GM04503 (cell line): ENCODE results near the gene TIMP3.

Experiments used
- DNase-seq: peaks from one replicate; pipeline ENCODE4 v3.0.0-alpha.2; 2012; ENCODE audit warnings: low read depth

Gene TIMP3

GRCh38 chr22:32882774-32883530, 81.4 kb downstream of the TIMP3 start:
- DNase-seq: no peak

- no peak for DNase-seq
These were observed 85.9 kb downstream of the TIMP3 start for GRCh38 chr22:32887324-32887980.

- DNase-seq: no peak
These were observed 87.5 kb downstream of the TIMP3 start for GRCh38 chr22:32888976-32889375.

- DNase-seq: no peak
These were observed 95.4 kb downstream of the TIMP3 start for GRCh38 chr22:32896891-32897290.

- peak; percentile 36 for DNase-seq
These were observed 95.9 kb downstream of the TIMP3 start for GRCh38 chr22:32897400-32897799.

GRCh38 chr22:32900886-32901635, 99.6 kb downstream of the TIMP3 start:
- no peak for DNase-seq

- DNase-seq: no peak
These were observed 100.4 kb downstream of the TIMP3 start for GRCh38 chr22:32901925-32902324.

- no peak for DNase-seq
These were observed 102.0 kb downstream of the TIMP3 start for GRCh38 chr22:32903507-32903906.

GRCh38 chr22:32904044-32904443, 102.5 kb downstream of the TIMP3 start:
- DNase-seq: no peak

- no peak for DNase-seq
These were observed 103.9 kb downstream of the TIMP3 start for GRCh38 chr22:32905400-32905799.

- no peak for DNase-seq
These were observed 108.3 kb downstream of the TIMP3 start for GRCh38 chr22:32909581-32910428.

- no peak for DNase-seq
These were observed 108.9 kb downstream of the TIMP3 start for GRCh38 chr22:32910429-32910772.

- no peak for DNase-seq
These were observed 110.0 kb downstream of the TIMP3 start for GRCh38 chr22:32911503-32911902.
